Measurements from ENCODE around the gene AGTPBP1. TPM values are rescaled to one million over a fixed set of nuclear protein-coding genes. Genes with fewer than 3 reads are reported as not detected.

AGTPBP1 gene
- total and polyA plus RNA-seq, 3 experiments from 2014 or later, result 27.5 to 35.5 (median 30.2) TPM

- Mint-ChIP-seq H3K27ac (peak overlapping the region; percentile 15 to 97 (median 74)), H3K9me3 (peaks cover 0 to 14% (median 5%) of the 10 kb centered on the region in 5 donors), H3K36me3 (peaks cover 4 to 25% (median 8%) of the 10 kb centered on the region in 3 donors), H3K4me3 (peak overlapping the region in 6 of 7 donors; percentile 27 to 78 (median 68)), H3K27me3 (no peaks in the 10 kb centered on the region), H3K4me1 (peaks cover 67 to 85% (median 80%) of the 10 kb centered on the region in 3 donors)
- Histone ChIP-seq H3K4me3 (ENCODE audit: low read length) (no peak overlapping the region), H3K9me3 (ENCODE audit: low read length) (no peaks in the 10 kb centered on the region), H3K27me3 (ENCODE audit: insufficient read depth, low read length, poor library complexity, severe bottlenecking) (no peaks in the 10 kb centered on the region), H3K4me1 (ENCODE audit: insufficient read depth, low read length) (peaks cover 21% of the 10 kb centered on the region), H3K36me3 (ENCODE audit: insufficient read depth, low read length) (no peaks in the 10 kb centered on the region), H3K27ac (ENCODE audit: low read depth, low read length) (peak overlapping the region; percentile 38)
- ChIA-PET POLR2A (no interaction called here), CTCF (no interaction called here)
- DNase-seq, result no peak
Observed at GRCh38 chr9:85717220-85717619, 24.5 kb downstream of the AGTPBP1 start.

GRCh38 chr9:85716031-85716877 is 25.5 kb downstream of the AGTPBP1 start:
- Histone ChIP-seq H3K27ac (ENCODE audit: low read depth, low read length) (peak overlapping the region; percentile 38), H3K4me1 (ENCODE audit: insufficient read depth, low read length) (peaks cover 18% of the 10 kb centered on the region), H3K9me3 (ENCODE audit: low read length) (no peaks in the 10 kb centered on the region), H3K36me3 (ENCODE audit: insufficient read depth, low read length) (no peaks in the 10 kb centered on the region), H3K27me3 (ENCODE audit: insufficient read depth, low read length, poor library complexity, severe bottlenecking) (no peaks in the 10 kb centered on the region), H3K4me3 (ENCODE audit: low read length) (no peak overlapping the region)
- CTCF ChIA-PET, result interaction anchor here (1.1 to 2.9 kb wide), 3 partner anchors 16 to 20 kb away, joined by 3 to 11 read pairs (median 3); no protein-coding TSS in a partner anchor
- peaks cover 0 to 14% (median 3%) of the 10 kb centered on the region in 5 donors for H3K9me3 Mint-ChIP-seq
- POLR2A ChIA-PET, result interaction anchor here (1.2 kb wide), 1 partner anchor 24 kb away, joined by 8 read pairs; no protein-coding TSS in a partner anchor
- H3K27ac Mint-ChIP-seq, result peak overlapping the region; percentile 27 to 97 (median 74)
- H3K27me3 Mint-ChIP-seq, result no peaks in the 10 kb centered on the region
- peaks cover 3 to 18% (median 7%) of the 10 kb centered on the region in 3 donors for H3K36me3 Mint-ChIP-seq
- no peak for DNase-seq
- H3K4me1 Mint-ChIP-seq, result peaks cover 59 to 75% (median 72%) of the 10 kb centered on the region in 3 donors
- H3K4me3 Mint-ChIP-seq, result peak overlapping the region; percentile 14 to 78 (median 71)

- H3K9me3 ChIP-seq (ENCODE audit: low read length), result no peaks in the 10 kb centered on the region
- H3K27ac ChIP-seq (ENCODE audit: low read depth, low read length), result peak overlapping the region; percentile 7
- CTCF ChIA-PET, result interaction anchor here (1.1 to 2.9 kb wide), 3 partner anchors 15 to 19 kb away, joined by 3 to 11 read pairs (median 3); no protein-coding TSS in a partner anchor
- peak in 1 of 5 donors; percentile 29 for DNase-seq
- POLR2A ChIA-PET, result interaction anchor here (1.2 kb wide), 1 partner anchor 25 kb away, joined by 8 read pairs; no protein-coding TSS in a partner anchor
- Mint-ChIP-seq H3K27me3 (no peaks in the 10 kb centered on the region), H3K4me1 (peaks cover 54 to 68% (median 65%) of the 10 kb centered on the region in 3 donors), H3K27ac (peak overlapping the region; percentile 27 to 97 (median 74)), H3K4me3 (peak overlapping the region; percentile 57 to 78 (median 71)), H3K9me3 (peaks cover 0 to 9% (median 3%) of the 10 kb centered on the region in 5 donors), H3K36me3 (peaks cover 1 to 11% (median 10%) of the 10 kb centered on the region in 3 donors)
- H3K27me3 ChIP-seq (ENCODE audit: insufficient read depth, low read length, poor library complexity, severe bottlenecking), result no peaks in the 10 kb centered on the region
- H3K36me3 ChIP-seq (ENCODE audit: insufficient read depth, low read length), result no peaks in the 10 kb centered on the region
- H3K4me1 ChIP-seq (ENCODE audit: insufficient read depth, low read length), result peaks cover 18% of the 10 kb centered on the region
- no peak overlapping the region for H3K4me3 ChIP-seq (ENCODE audit: low read length)
Observed at GRCh38 chr9:85715587-85715986, 26.2 kb downstream of the AGTPBP1 start.

- H3K27me3 ChIP-seq (ENCODE audit: insufficient read depth, low read length, poor library complexity, severe bottlenecking), result no peaks in the 10 kb centered on the region
- Mint-ChIP-seq H3K36me3 (peaks cover 13 to 26% (median 17%) of the 10 kb centered on the region in 3 donors), H3K9me3 (peaks cover 2 to 11% (median 6%) of the 10 kb centered on the region in 5 donors), H3K27me3 (no peaks in the 10 kb centered on the region), H3K4me1 (peaks cover 45 to 54% (median 52%) of the 10 kb centered on the region in 3 donors), H3K27ac (peak overlapping the region in 4 of 8 donors; percentile 9 to 87 (median 28)), H3K4me3 (no peak overlapping the region)
- no peaks in the 10 kb centered on the region for H3K9me3 ChIP-seq (ENCODE audit: low read length)
- ChIA-PET CTCF (interaction anchor here (2.9 kb wide), 1 partner anchor 16 kb away, joined by 11 read pairs; no protein-coding TSS in a partner anchor), POLR2A (no interaction called here)
- H3K4me1 ChIP-seq (ENCODE audit: insufficient read depth, low read length), result peaks cover 18% of the 10 kb centered on the region
- H3K4me3 ChIP-seq (ENCODE audit: low read length), result no peak overlapping the region
- no peak overlapping the region for H3K27ac ChIP-seq (ENCODE audit: low read depth, low read length)
- H3K36me3 ChIP-seq (ENCODE audit: insufficient read depth, low read length), result peaks cover 5% of the 10 kb centered on the region
- DNase-seq, result no peak
Observed at GRCh38 chr9:85713897-85714296, 27.9 kb downstream of the AGTPBP1 start.

GRCh38 chr9:85704744-85705143 is 37.0 kb downstream of the AGTPBP1 start:
- no peak for DNase-seq
- CTCF ChIA-PET, result no interaction called here
- Histone ChIP-seq H3K4me1 (ENCODE audit: insufficient read depth, low read length) (no peaks in the 10 kb centered on the region), H3K4me3 (ENCODE audit: low read length) (no peak overlapping the region), H3K27me3 (ENCODE audit: insufficient read depth, low read length, poor library complexity, severe bottlenecking) (no peaks in the 10 kb centered on the region), H3K27ac (ENCODE audit: low read depth, low read length) (no peak overlapping the region), H3K9me3 (ENCODE audit: low read length) (no peaks in the 10 kb centered on the region), H3K36me3 (ENCODE audit: insufficient read depth, low read length) (peaks cover 6% of the 10 kb centered on the region)
- Mint-ChIP-seq H3K4me1 (peaks cover 38 to 63% (median 52%) of the 10 kb centered on the region in 3 donors), H3K36me3 (peaks cover 16 to 42% (median 21%) of the 10 kb centered on the region in 3 donors), H3K9me3 (peaks cover under 1 to 9% (median 3%) of the 10 kb centered on the region in 5 donors), H3K27ac (peak overlapping the region in 1 of 8 donors; percentile 35), H3K27me3 (no peaks in the 10 kb centered on the region), H3K4me3 (no peak overlapping the region)
- POLR2A ChIA-PET, result no interaction called here

DNA sequence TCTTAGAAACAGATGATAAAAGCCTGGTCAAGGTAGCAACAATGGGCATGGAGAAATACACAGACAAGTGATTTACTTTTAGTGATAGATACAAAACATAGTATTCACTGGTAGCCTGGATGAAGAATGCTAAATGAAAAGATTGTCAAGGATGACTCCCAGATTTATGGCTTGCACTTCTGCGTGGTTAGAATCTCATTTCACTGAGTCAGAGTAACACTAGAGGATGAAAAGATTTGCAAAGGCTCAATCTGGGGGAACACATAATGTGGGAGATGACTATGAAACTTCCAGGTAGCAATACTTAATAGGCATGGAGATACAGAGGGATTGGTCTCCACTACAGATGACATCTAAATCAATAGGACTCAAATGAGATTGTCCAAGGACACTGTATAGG is 38.4 kb downstream of the AGTPBP1 start:
- Mint-ChIP-seq H3K27me3 (no peaks in the 10 kb centered on the region), H3K36me3 (peaks cover 5 to 31% (median 13%) of the 10 kb centered on the region in 3 donors), H3K9me3 (no peaks in the 10 kb centered on the region), H3K27ac (peak overlapping the region in 5 of 8 donors; percentile 0 to 47 (median 11)), H3K4me3 (no peak overlapping the region), H3K4me1 (peaks cover 38 to 65% (median 54%) of the 10 kb centered on the region in 3 donors)
- CTCF ChIA-PET, result no interaction called here
- H3K4me1 ChIP-seq (ENCODE audit: insufficient read depth, low read length), result no peaks in the 10 kb centered on the region
- POLR2A ChIA-PET, result no interaction called here
- DNase-seq, result no peak
- no peaks in the 10 kb centered on the region for H3K9me3 ChIP-seq (ENCODE audit: low read length)
- no peaks in the 10 kb centered on the region for H3K27me3 ChIP-seq (ENCODE audit: insufficient read depth, low read length, poor library complexity, severe bottlenecking)
- H3K27ac ChIP-seq (ENCODE audit: low read depth, low read length), result no peak overlapping the region
- H3K4me3 ChIP-seq (ENCODE audit: low read length), result no peak overlapping the region
- H3K36me3 ChIP-seq (ENCODE audit: insufficient read depth, low read length), result no peaks in the 10 kb centered on the region

DNA sequence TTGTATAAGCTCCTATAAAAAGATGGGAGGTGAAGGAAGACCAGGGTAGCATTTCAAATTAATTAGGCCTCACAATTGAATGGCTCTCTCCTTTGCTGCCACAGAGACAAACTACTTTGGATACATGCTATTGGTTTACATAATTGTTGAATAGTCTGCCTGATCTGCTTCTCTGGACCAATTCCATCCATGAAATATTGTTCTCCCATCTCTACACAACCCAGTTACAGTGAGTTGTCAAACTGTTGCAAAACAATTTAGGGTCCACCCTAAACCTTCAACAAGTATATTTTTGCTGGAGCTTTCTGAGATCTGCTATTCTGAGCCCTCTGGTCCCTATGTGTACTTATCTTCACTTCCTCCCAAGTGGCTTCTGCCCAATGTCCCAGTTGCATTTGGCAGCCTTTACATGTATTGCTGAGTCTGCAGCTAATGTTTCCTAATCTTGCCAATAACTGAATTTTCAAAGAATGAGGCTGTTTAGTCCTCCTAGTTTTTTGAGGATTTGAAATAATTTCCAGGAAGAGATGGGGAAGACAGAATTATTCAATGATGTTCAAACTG is 38.9 kb downstream of the AGTPBP1 start:
- CTCF ChIA-PET, result interaction anchor here (1.0 kb wide), 1 partner anchor 8 kb away, joined by 3 read pairs; no protein-coding TSS in a partner anchor
- H3K27me3 ChIP-seq (ENCODE audit: insufficient read depth, low read length, poor library complexity, severe bottlenecking), result no peaks in the 10 kb centered on the region

More for the DNA sequence above, 38.9 kb downstream of the AGTPBP1 start:
- POLR2A ChIA-PET, result interaction anchor here (0.6 kb wide), 1 partner anchor 37 kb away, joined by 3 read pairs; no protein-coding TSS in a partner anchor
- no peak for DNase-seq
- Histone ChIP-seq H3K9me3 (ENCODE audit: low read length) (no peaks in the 10 kb centered on the region), H3K27ac (ENCODE audit: low read depth, low read length) (no peak overlapping the region), H3K4me1 (ENCODE audit: insufficient read depth, low read length) (no peaks in the 10 kb centered on the region), H3K36me3 (ENCODE audit: insufficient read depth, low read length) (no peaks in the 10 kb centered on the region), H3K4me3 (ENCODE audit: low read length) (no peak overlapping the region)
- Mint-ChIP-seq H3K27ac (peak overlapping the region in 3 of 8 donors; percentile 8 to 59 (median 29)), H3K4me3 (no peak overlapping the region), H3K36me3 (peaks cover 0 to 28% (median 13%) of the 10 kb centered on the region in 3 donors), H3K27me3 (no peaks in the 10 kb centered on the region), H3K9me3 (no peaks in the 10 kb centered on the region), H3K4me1 (peaks cover 37 to 64% (median 54%) of the 10 kb centered on the region in 3 donors)
